IMR-90 (cell line): ENCODE data around the gene FEZ2. TPM values are rescaled to one million over a fixed set of nuclear protein-coding genes. Genes with fewer than 3 reads are reported as not detected.
A peak's percentile ranks its signal among the peaks of the same experiment; 100 is the strongest.

Experiments
- ATAC-seq: fragments of 200-7000 bp; cut with Tn5 transposase; 2 replicates; pipeline ENCODE4 v1.9.1; 2020; ENCODE audit warnings: low read depth, mild to moderate bottlenecking, moderate library complexity
- BruUV-seq: library from RNA; stranded (reverse); fragments of 400-500 nt; replicated peaks from 2 replicates; lab custom pipeline; 2021; lab: Mats Ljungman, UMichigan
- CTCF ChIA-PET: fragments of 300-600 bp; formaldehyde crosslinking; extraction: SDS; loops from one replicate; lab custom pipeline; 2021; ENCODE audit warnings: antibody characterized with exemption; lab: Yijun Ruan, JAX
- POLR2A ChIA-PET: fragments of 300-600 bp; sonication (Branson Sonifier 250); formaldehyde crosslinking; loops from one replicate; lab custom pipeline; 2022; ENCODE audit warnings: antibody characterized with exemption; ENCODE audit not compliant: unreplicated experiment; lab: Charles Lee
- DNase-seq: peaks from one replicate; pipeline ENCODE4 v3.0.0; 2013
- H2AFZ ChIP-seq: replicated peaks from 2 replicates; pipeline ENCODE3; 2013; ENCODE audit warnings: low read length, mild to moderate bottlenecking; ENCODE audit not compliant: poor library complexity
- H2AK5ac ChIP-seq: 2 replicates; pipeline ENCODE4 v1.6.1; 2013; ENCODE audit warnings: low read depth, low read length, inconsistent platforms
- H2AK9ac ChIP-seq: replicated peaks from 2 replicates; pipeline ENCODE3; 2013; ENCODE audit warnings: mild to moderate bottlenecking, low read depth, low read length, moderate library complexity; ENCODE audit not compliant: poor library complexity
- H2BK120ac ChIP-seq: 2 replicates; pipeline ENCODE4 v1.6.1; 2013; ENCODE audit warnings: low read depth, low read length, inconsistent platforms
- H2BK15ac ChIP-seq: 3 replicates; pipeline ENCODE4 v1.6.1; 2013; ENCODE audit warnings: low read depth, low read length, inconsistent platforms
- H2BK20ac ChIP-seq: 2 replicates; pipeline ENCODE4 v1.6.1; 2013; ENCODE audit warnings: low read depth, mild to moderate bottlenecking, inconsistent platforms, low read length, moderate library complexity
- H2BK5ac ChIP-seq: 2 replicates; pipeline ENCODE4 v1.6.1; 2013; ENCODE audit warnings: mild to moderate bottlenecking, low read depth, low read length, inconsistent platforms; ENCODE audit not compliant: poor library complexity, severe bottlenecking
- H3K14ac ChIP-seq: replicated peaks from 2 replicates; pipeline ENCODE4 v1.6.1; 2013; ENCODE audit warnings: low read depth, low read length, inconsistent platforms
- H3K18ac ChIP-seq: 2 replicates; pipeline ENCODE4 v1.6.1; 2013; ENCODE audit warnings: low read depth, low read length, control low read depth
- H3K23ac ChIP-seq: 2 replicates; pipeline ENCODE4 v1.6.1; 2013; ENCODE audit warnings: low read depth, low read length, inconsistent platforms
- H3K27ac ChIP-seq: 2 replicates; pipeline ENCODE4 v1.5.1; 2013; ENCODE audit warnings: mild to moderate bottlenecking, control low read depth, low read length; ENCODE audit not compliant: insufficient read depth
- H3K27me3 ChIP-seq: 2 replicates; pipeline ENCODE4 v1.6.1; 2013; ENCODE audit warnings: low read length; ENCODE audit not compliant: control insufficient read depth, insufficient read depth
- H3K36me3 ChIP-seq: 2 replicates; pipeline ENCODE4 v1.6.1; 2013; ENCODE audit warnings: low read length, mixed read lengths; ENCODE audit not compliant: control insufficient read depth, insufficient read depth
- H3K4ac ChIP-seq: 2 replicates; pipeline ENCODE4 v1.6.1; 2013; ENCODE audit warnings: low read depth, low read length, inconsistent platforms
- H3K4me1 ChIP-seq: 2 replicates; pipeline ENCODE4 v1.6.1; 2013; ENCODE audit warnings: low read length, mixed read lengths; ENCODE audit not compliant: control insufficient read depth, insufficient read depth
- H3K4me2 ChIP-seq: 2 replicates; pipeline ENCODE4 v1.6.1; 2013; ENCODE audit warnings: low read depth, mild to moderate bottlenecking, control low read depth, low read length, moderate library complexity
- H3K4me3 ChIP-seq: 2 replicates; pipeline ENCODE4 v1.5.1; 2013; ENCODE audit warnings: low read depth, mild to moderate bottlenecking, control low read depth, low read length, moderate library complexity; ENCODE audit not compliant: insufficient read depth
- H3K56ac ChIP-seq: 2 replicates; pipeline ENCODE4 v1.6.1; 2013; ENCODE audit warnings: low read length, inconsistent platforms; ENCODE audit not compliant: insufficient read depth; ENCODE audit errors: extremely low read depth
- H3K79me1 ChIP-seq, 2 experiments: 2 replicates each; pipeline ENCODE4 v1.6.1; 2013; ENCODE audit warnings: low read length in 2 of 2, inconsistent platforms in 1 of 2, low read depth in 1 of 2
- H3K9ac ChIP-seq: 2 replicates; pipeline ENCODE4 v1.6.1; 2013; ENCODE audit warnings: low read depth, low read length, control low read depth
- H3K9me1 ChIP-seq: 2 replicates; pipeline ENCODE4 v1.6.1; 2013; ENCODE audit warnings: low read length, inconsistent platforms; ENCODE audit not compliant: insufficient read depth
- H3K9me3 ChIP-seq: 2 replicates; pipeline ENCODE4 v1.6.1; 2013; ENCODE audit warnings: low read length; ENCODE audit not compliant: control insufficient read depth, insufficient read depth
- H4K20me1 ChIP-seq: 2 replicates; pipeline ENCODE4 v1.6.1; 2013; ENCODE audit warnings: low read length, inconsistent platforms; ENCODE audit not compliant: insufficient read depth
- H4K5ac ChIP-seq: 2 replicates; pipeline ENCODE4 v1.6.1; 2013; ENCODE audit warnings: mild to moderate bottlenecking, low read depth, low read length, control low read depth
- H4K8ac ChIP-seq, 2 experiments: 2 replicates each; pipeline ENCODE4 v1.6.1; 2013; ENCODE audit warnings: low read depth in 2 of 2, low read length in 2 of 2, control low read depth in 1 of 2, inconsistent platforms in 1 of 2
- H4K91ac ChIP-seq: 2 replicates; pipeline ENCODE4 v1.6.1; 2013; ENCODE audit warnings: low read depth, low read length, inconsistent platforms; ENCODE audit not compliant: insufficient read depth
- MAFK ChIP-seq: IDR thresholded peaks from 2 replicates; pipeline ENCODE4 v1.6.1; 2012; ENCODE audit warnings: low read depth, low read length, improper control_type of control experiment
- RAD21 ChIP-seq: IDR thresholded peaks from 2 replicates; pipeline ENCODE4 v1.6.1; 2012; ENCODE audit warnings: low read length, improper control_type of control experiment
- WGBS, 2 experiments: methylation state at CpG; one replicate each; pipeline versions ENCODE4 v1.1.5 to v1.1.7; 2013; ENCODE audit warnings: missing lambda C conversion rate in 2 of 2; ENCODE audit not compliant: insufficient read length in 1 of 2; ENCODE audit errors: extremely low coverage in 2 of 2; 5-methylcytosine and 5-hydroxymethylcytosine counted together
- dilution Hi-C: fragments of 300-500 bp; cut with HindIII; formaldehyde crosslinking; loops from one replicate; pipeline ENCODE4 v1.14.3; 2018; ENCODE audit warnings: low sequenced_read_pairs; ENCODE audit not compliant: unreplicated experiment
- in situ Hi-C: fragments of 300-500 bp; cut with MboI; formaldehyde crosslinking; loops from 3 replicates; pipeline ENCODE4 v1.14.3; 2019; ENCODE audit warnings: low sequenced_read_pairs, inconsistent platforms, mixed read lengths
- intact Hi-C: fragments of 100-400 bp; cut with micrococcal nuclease; formaldehyde crosslinking; loops from 2 replicates; pipeline ENCODE4 v1.10.0; 2022
- polyA plus RNA-seq, 3 experiments: library from polyadenylated mRNA; depleted of rRNA; stranded (reverse); fragments of >200 nt; gene quantifications; 2 replicates each; pipeline ENCODE4 v1.2.3, GENCODE V29; 2012; ENCODE audit warnings: low replicate concordance in 1 of 3
- total RNA-seq: library from RNA; depleted of rRNA; stranded (reverse); fragments of >200 nt; gene quantifications from 2 replicates; pipeline ENCODE4 v1.2.3, GENCODE V29; 2012

The FEZ2 gene
- total and polyA plus RNA-seq, 2 of the 4 experiments (the other 2 are of a cell fraction), result 19.4 to 31.6 TPM

GRCh38 chr2:36549165-36549574, 48.8 kb downstream of the FEZ2 start:
- WGBS, 2 experiments, result no CpG with 5 or more reads among the region's 7 CpGs
- in situ Hi-C loops, result no loop called here
- no peak for ATAC-seq

More at GRCh38 chr2:36549165-36549574, 48.8 kb downstream of the FEZ2 start:
- no peaks in the 10 kb centered on the region for H3K27me3 ChIP-seq
- H2AK5ac ChIP-seq, result no peak overlapping the region
- POLR2A ChIA-PET, result no interaction called here
- H3K9ac ChIP-seq, result no peak overlapping the region; the same call in 1 of the 2 replicates
- intact Hi-C loops (loop anchor here (5.0 kb wide), 2 partner anchors 113 to 1392 kb away; no protein-coding TSS in a partner anchor), dilution Hi-C loops (no loop called here)
- CTCF ChIA-PET, result interaction anchor here (1.0 to 1.1 kb wide), 3 partner anchors 37 to 123 kb away, joined by 3 to 4 read pairs (median 4); no protein-coding TSS in a partner anchor
- peak overlapping the region; percentile 79 for H2BK5ac ChIP-seq
- H3K4ac ChIP-seq, result peak overlapping the region; percentile 29; the same call in 1 of the 2 replicates
- peaks cover 15 to 50% of the 10 kb centered on the region in 2 experiments for H3K79me1 ChIP-seq
- H3K36me3 ChIP-seq, result peaks cover 42% of the 10 kb centered on the region
- peak overlapping the region; percentile 83 for H3K14ac ChIP-seq
- no peak overlapping the region for H2AK9ac ChIP-seq
- DNase-seq, result peak; percentile 62
- H3K9me1 ChIP-seq, result peaks cover 10% of the 10 kb centered on the region
- H3K4me2 ChIP-seq, result no peak overlapping the region
- TF ChIP-seq MAFK (peak; percentile 6; the same call in 1 of the 2 replicates), RAD21 (no peak)
- no peak overlapping the region for H3K18ac ChIP-seq
- peak overlapping the region; percentile 79; the same call in 1 of the 2 replicates for H3K23ac ChIP-seq
- H4K20me1 ChIP-seq, result peaks cover 3% of the 10 kb centered on the region; the same call in 1 of the 2 replicates
- no peaks in the 10 kb centered on the region for H3K9me3 ChIP-seq
- H4K91ac ChIP-seq, result no peak overlapping the region
- H3K4me1 ChIP-seq, result peaks cover 3% of the 10 kb centered on the region
- peak overlapping the region; percentile 48 for H3K27ac ChIP-seq
- H4K5ac ChIP-seq, result no peak overlapping the region
- H2BK20ac ChIP-seq, result 0 out of 2 replicates have a peak overlapping the region, but pooled peaks have one; percentile 0
- peak overlapping the region; percentile 18 to 31; a peak in 1 of 4 replicates for H4K8ac ChIP-seq
- peak overlapping the region; percentile 75; the same call in 1 of the 2 replicates for H3K56ac ChIP-seq
- no peak overlapping the region for H2AFZ ChIP-seq
- no peak overlapping the region for H3K4me3 ChIP-seq
- TSS peak; percentile 89 for BruUV-seq
- no peak overlapping the region for H2BK120ac ChIP-seq
- H2BK15ac ChIP-seq, result no peak overlapping the region
